ENCODE measurements around the gene COL4A2.
A peak's percentile ranks its signal among the peaks of the same experiment; 100 is the strongest.

COL4A2 gene

DNA sequence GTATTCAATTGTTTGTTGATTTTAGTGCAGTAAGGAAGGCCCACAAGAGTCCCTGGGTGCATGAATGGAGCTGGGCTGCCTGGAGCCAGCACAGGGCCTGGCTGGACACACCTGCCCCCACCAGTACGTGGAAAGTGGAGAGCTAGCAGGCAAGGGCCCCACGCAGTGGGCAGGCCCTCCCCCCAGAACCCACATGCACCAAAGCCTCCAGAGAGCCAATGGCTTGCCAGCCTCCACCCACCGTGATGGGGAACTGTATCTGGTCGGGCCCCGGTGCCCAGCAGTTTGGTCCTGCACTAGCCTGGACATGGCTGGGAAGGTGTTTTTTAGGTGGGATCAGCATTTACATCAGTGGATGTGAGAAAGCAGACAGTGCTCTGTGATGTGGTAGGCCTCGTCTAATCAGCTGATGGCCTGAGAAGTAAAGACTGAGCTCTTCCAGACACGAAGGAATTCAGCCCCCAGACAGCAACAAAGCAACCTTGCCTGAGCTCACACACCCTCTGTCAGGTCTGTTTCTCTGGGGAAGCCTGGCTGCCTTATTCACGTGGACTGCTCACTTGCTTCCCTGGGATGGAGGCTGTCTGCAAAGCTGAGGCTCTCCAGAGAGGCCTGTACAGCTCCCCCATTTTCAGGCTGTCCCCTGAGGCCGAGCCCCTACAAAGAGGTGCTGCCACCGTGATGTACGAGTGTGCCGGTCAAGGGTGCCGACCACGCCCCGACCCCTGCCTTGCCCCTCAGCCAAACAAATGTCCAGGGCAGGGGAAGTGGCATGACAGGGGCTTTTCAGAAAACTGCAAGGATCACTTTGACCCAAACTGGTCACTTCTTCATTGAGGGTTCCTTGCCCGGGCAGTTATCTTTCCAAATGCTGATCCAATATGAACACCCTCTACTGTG lies 226.9 kb downstream of the COL4A2 start:
- DNase-seq (ENCODE audit: low read depth in 2 of 2): no peak

DNA sequence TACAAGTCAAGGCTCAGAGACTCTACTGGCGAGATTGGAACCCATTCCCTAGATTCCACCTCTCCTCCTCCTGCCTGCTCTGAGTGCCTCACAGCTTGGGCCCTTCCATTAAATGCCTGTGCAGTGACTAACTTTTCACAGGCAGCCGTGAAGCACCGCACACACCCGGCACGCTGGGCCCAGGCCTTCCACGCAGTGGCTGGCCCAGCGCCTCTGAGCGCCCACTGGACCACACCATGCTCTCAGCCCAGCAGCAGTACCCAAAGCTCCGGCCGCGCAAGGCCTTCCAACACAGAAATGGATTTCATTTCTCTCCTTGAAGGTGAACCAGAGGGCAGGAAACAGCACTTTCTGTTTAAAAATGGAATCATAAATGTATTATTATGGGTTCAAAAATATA lies 228.4 kb downstream of the COL4A2 start:
- DNase-seq (ENCODE audit: low read depth in 2 of 2): no peak

- DNase-seq (ENCODE audit: low read depth in 2 of 2): no peak
These were observed 229.1 kb downstream of the COL4A2 start for GRCh38 chr13:110536006-110536693.

- no peak for DNase-seq (ENCODE audit: low read depth in 2 of 2)
These were observed 231.5 kb downstream of the COL4A2 start for GRCh38 chr13:110538632-110539031.

GRCh38 chr13:110539894-110540293 lies 232.8 kb downstream of the COL4A2 start:
- no peak for DNase-seq (ENCODE audit: low read depth in 2 of 2)

DNA sequence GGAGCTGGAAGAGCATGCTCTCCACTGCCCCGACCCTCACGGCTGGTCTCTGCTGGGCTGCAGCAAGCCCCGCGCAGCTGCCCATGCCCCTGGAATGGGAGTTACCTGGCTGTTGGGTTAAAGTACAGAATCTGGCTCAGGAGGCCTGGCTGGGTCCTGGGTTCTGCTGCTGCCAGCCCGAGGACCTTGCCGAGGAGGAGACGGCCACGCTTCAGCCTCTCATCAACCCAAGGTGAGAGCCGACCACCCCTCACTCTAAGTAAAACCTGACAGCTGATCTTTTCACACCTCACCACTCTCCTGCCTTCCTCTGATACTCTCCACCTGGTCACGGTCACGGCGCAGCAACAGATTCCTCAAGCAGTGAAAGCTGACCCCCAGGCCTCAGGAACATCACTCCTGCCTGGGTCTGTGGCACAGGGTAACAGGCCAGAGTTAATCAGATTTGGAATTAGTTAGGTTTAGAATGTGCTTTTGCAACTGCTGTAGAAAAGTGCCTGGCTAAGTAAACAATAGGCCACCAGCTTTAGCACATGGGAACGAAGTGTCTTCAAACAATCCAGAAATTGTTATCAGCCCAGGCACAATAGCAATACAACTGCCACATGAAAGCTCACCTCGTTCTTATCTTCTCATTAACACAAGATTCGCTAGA lies 233.9 kb downstream of the COL4A2 start:
- DNase-seq (ENCODE audit: low read depth in 2 of 2): no peak

- no peak for DNase-seq (ENCODE audit: low read depth in 2 of 2)
These were observed 234.4 kb downstream of the COL4A2 start for GRCh38 chr13:110541526-110541920.

DNA sequence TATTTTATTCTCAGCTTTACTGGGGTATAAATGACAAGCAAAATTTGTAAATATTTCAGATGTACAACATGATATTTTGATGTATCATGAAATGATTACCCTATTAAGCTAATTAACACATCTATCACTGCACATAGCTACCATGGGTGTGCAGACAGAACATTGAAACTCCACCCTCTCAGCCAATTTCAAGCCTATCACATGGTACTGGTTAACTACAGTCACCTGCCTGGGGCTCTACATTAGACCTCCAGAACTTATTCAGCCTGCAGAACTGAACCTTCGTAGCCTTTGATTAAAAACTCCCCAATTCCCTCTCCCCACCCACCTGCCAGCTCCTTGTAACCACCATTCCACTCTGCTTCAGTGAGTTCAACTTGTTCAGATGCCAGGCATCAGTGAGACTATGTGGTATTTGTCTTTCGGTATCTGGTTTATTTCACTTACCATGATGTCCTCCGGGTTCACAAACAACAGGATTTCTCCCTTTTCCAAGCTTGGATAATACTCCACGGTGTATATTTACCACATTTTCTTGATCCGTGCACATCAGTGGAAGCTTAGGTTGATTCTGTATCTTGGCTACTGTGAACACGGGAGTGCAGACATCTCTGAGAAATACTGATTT lies 235.2 kb downstream of the COL4A2 start:
- no peak for DNase-seq (ENCODE audit: low read depth in 2 of 2)

DNA sequence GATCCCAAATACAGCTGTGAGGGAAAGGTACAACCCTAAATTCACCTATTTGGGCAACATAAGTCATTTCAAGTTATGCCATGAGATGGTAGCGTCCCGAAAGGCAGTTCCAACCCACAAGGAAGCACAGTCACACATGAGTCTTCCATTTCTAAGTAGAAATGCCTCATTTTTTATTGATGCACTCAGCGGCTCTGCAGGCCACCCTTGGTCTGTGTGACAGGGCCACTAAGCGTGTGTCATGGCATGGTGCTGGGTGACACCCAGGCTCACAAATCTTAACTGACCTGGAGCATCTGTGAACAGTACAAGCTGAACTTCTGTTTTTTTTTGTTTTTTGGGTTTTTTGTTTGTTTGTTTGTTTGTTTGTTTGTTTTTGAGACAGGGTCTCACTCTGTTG lies 239.3 kb downstream of the COL4A2 start:
- DNase-seq (ENCODE audit: low read depth in 2 of 2): no peak

DNA sequence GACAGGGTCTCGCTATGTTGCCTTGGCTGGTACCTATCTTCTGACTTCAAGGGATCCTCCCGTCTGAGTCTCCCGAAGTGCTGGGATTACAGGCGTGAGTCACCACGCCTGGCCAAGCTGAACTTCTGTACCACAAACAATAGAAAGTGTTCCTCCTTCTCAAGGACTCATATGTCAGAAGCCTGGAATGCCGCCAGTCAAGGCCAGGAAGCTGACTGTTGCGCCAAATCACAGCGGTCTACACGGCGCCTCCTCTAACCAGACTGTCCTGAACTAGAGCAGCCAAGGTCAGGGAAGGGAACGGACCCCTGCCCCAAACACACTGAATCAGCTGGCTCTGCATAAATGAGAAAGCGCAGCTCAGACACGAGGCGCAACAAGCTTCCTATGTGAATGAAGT lies 239.8 kb downstream of the COL4A2 start:
- peak; percentile 63 to 71 for DNase-seq (ENCODE audit: low read depth in 2 of 2)

GRCh38 chr13:110548891-110549794 lies 242.1 kb downstream of the COL4A2 start:
- DNase-seq (ENCODE audit: low read depth in 2 of 2): no peak

DNA sequence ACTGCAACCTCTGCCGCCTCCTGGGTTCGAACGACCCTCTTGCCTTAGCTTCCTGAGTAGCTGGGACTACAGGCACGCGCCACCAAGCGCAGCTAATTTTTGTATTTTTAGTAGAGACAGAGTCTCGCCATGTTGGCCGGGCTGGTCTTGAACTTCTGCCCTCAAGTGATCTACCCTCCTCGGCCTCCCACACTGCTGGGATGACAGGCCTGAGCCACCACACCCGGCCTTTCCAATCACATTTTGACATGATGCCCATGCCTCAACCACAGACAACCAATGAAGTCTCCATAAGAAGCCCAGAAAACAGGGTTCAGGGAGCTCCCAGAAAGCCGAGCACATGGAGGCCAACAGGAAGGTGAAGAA lies 242.7 kb downstream of the COL4A2 start:
- DNase-seq (ENCODE audit: low read depth in 2 of 2): no peak

DNA sequence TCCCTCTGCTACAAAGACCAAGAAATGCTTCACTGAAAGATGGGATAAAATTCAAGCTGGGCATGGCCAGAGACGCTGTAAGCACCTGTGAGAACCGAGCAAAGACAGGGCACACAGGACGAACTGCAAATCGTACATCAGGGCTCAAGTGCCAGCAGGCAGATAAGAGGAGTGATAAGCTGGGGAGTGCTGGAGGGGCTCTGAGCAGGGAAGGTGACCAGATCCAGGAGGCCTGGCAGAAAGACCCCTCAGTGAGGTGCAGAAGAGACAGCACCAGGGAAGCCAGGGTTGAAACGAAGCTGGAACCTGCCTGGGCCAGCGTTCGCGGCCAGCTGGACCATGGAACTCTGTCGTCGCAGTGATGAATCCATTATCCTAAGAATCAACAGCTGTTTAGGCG lies 244.2 kb downstream of the COL4A2 start:
- no peak for DNase-seq (ENCODE audit: low read depth in 2 of 2)

DNA sequence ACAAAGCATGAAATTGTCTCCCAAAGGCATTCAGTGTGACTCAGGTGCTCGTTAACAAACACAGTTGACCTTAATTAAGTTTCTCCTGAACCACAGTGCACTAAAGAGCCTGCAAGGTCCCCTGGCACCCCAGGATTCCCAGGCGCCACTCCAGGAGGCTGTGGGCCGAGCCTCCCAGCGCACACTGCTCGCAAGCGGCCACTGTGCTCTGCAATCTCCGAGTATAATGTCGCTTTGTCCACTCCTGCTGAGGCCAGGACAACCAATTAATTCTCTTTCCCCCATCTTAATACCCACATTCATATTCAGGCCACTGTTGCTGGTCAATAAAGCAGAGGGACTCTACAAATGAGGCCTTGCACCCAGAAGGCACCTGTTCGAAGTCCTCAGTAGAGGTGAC lies 245.7 kb downstream of the COL4A2 start:
- DNase-seq (ENCODE audit: low read depth in 2 of 2): no peak

- DNase-seq (ENCODE audit: low read depth in 2 of 2): no peak
These were observed 246.3 kb downstream of the COL4A2 start for GRCh38 chr13:110553417-110553816.

GRCh38 chr13:110554227-110554836 lies 247.2 kb downstream of the COL4A2 start:
- DNase-seq (ENCODE audit: low read depth in 2 of 2): no peak

DNA sequence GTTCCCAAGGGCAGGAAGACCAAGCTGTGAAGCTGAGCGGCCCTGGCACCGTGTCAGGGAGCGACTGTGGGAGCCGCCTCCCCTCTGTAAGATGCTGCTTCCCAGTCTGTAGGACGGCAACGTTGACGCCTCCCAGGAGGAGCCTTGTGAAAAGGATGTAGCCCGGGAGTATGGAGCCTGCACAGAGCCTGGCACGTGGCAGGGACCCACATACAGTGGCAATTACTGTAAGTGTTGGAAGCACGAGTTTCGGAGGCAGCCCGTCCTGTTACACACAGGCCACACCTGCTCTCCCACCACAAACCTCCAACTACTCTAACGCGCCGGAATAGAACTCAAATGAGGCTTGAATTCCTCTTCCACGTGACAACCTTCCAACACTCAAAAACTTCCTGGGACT lies 247.9 kb downstream of the COL4A2 start:
- DNase-seq (ENCODE audit: low read depth in 2 of 2): no peak

DNA sequence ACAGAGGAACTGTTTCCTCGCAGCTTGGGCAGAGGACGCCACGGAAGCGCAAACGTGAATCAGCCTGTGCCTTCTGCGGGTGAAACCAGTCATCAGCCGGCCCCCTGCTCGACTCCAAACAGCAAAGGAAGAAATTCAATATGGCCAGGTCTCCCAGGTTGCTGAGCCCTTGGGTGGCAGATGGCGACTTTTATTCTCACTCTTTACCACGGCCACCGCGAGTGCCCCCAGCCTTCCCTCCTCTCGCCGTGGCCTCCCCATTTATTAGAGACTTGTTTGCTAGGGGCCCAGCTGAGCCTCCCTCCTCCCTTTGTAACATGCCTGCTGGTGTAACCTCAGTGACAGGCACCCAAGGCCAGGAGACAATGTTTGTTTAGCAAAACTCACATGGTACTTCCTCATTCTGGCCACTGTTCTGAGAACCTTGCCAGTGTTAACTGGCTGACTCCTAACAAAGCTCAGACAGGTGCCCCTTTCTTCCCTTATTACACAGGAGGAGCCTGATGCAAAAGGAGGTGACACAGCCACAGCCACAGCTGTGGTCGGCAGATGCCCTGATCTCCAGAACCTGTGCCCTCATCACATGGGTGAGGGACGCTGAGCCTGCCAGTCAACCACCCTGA lies 248.6 kb downstream of the COL4A2 start:
- DNase-seq (ENCODE audit: low read depth in 2 of 2): no peak

DNA sequence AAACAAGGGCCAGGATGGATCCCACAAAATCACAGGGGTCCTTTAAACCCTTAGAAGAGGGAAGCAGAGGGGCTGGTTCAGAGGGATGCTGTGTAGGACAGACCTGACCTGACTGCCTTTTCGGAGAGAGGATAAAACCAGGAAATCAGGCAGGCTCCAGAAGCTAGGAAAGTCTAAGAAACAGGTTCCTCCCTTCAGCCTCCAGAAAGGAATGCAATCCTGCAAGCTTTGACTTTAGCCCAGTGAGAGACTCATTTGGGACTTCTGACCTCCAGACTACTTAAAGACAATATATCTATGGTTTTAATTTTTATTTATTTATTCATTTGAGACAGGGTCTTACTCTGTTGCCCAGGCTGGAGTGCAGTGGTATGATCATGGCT lies 249.1 kb downstream of the COL4A2 start:
- no peak for DNase-seq (ENCODE audit: low read depth in 2 of 2)

GRCh38 chr13:110557082-110557481 lies 250.0 kb downstream of the COL4A2 start:
- no peak for DNase-seq (ENCODE audit: low read depth in 2 of 2)

Measured in fibroblast of skin of left quadriceps (primary cell).